Measurements from ENCODE around the gene ZNF768. TPM values are rescaled to one million over a fixed set of nuclear protein-coding genes. Genes with fewer than 3 reads are reported as not detected.

Gene ZNF768
- total and polyA plus RNA-seq, 2 donors from 2014 or later, result 36.2 to 46.9 TPM

- TF ChIP-seq, protein P1, sequence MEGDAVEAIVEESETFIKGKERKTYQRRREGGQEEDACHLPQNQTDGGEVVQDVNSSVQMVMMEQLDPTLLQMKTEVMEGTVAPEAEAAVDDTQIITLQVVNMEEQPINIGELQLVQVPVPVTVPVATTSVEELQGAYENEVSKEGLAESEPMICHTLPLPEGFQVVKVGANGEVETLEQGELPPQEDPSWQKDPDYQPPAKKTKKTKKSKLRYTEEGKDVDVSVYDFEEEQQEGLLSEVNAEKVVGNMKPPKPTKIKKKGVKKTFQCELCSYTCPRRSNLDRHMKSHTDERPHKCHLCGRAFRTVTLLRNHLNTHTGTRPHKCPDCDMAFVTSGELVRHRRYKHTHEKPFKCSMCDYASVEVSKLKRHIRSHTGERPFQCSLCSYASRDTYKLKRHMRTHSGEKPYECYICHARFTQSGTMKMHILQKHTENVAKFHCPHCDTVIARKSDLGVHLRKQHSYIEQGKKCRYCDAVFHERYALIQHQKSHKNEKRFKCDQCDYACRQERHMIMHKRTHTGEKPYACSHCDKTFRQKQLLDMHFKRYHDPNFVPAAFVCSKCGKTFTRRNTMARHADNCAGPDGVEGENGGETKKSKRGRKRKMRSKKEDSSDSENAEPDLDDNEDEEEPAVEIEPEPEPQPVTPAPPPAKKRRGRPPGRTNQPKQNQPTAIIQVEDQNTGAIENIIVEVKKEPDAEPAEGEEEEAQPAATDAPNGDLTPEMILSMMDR (IDR thresholded peaks at IDR 0.05; ENCODE audit: borderline replicate concordance, extremely low read depth, insufficient read depth), result no peak
- H3K27ac ChIP-seq (ENCODE audit: low read depth in 2 of 2, low read length in 2 of 2), result peak overlapping the region; percentile 98 to 99
- peaks cover 0 to 6% (median 2%) of the 10 kb centered on the region in 3 donors for H3K36me3 ChIP-seq (ENCODE audit: control insufficient read depth in 2 of 3, insufficient read depth in 3 of 3, low read length in 3 of 3)
- peak overlapping the region; percentile 85 to 99 (median 91) for H3K4me3 ChIP-seq (ENCODE audit: low read length in 3 of 3)
- no peaks in the 10 kb centered on the region for H3K27me3 ChIP-seq (ENCODE audit: control insufficient read depth, insufficient read depth, low read length)
- intact Hi-C loops (cut with DNase I), result no loop called here
- H3K9ac ChIP-seq (ENCODE audit: low read length in 3 of 3), result peak overlapping the region; percentile 89 to 97 (median 95)
- FAIRE-seq (no peak), DNase-seq (peak in 1 of 5 donors; percentile 54)
- H3K4me1 ChIP-seq (ENCODE audit: control insufficient read depth in 2 of 3, insufficient read depth in 2 of 3, low read depth in 1 of 3, low read length in 3 of 3), result peaks cover 0 to 11% (median 6%) of the 10 kb centered on the region in 3 donors
- H3K9me3 ChIP-seq (ENCODE audit: control insufficient read depth in 2 of 3, insufficient read depth in 1 of 3, low read length in 3 of 3), result no peaks in the 10 kb centered on the region
Measured at GRCh38 chr16:30535106-30535776, 8.9 kb upstream of the ZNF768 start.

DNA sequence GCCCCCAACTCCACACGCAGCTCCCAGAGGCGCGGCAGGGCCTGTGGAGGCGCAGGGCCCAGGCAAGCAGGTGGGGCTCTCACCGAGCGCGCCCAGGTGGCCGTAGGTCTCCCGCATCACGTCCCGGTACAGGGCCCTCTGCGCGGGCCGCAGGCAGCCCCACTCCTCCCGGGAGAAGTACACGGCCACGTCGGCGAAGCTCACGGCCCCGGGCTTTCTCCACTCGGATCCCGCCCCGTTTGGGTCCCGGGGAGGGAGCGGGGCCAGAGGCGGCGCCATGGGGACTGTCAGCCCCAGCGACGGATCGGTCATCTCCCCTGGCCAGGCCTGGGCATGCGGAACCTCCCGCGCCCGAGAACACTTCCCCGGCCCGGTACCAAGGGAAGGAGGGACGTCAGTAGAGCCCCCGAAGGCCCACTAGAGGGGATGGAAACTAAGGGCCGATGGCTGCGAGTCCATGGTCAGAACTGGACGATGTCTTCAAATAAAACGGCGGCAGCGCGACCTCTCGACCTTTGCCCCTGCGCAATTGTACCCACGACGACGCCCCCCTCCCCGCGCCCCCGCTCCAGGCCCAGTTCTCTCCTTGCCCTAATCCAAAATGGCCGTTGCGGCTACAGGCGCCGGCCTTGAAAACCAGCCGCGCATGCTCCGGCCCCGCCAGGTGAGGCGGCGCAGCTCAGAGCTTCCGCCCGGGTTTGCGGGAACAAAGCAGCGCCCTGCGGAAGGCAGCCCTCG, 8.2 kb upstream of the ZNF768 start, which contains the start of gene ZNF747:
ZNF747 (minus strand) TSS at position 491 of the 738 bp plus-strand sequence; CDS start at position 312, 179 bp downstream.
- TF ChIP-seq, protein P1 (IDR thresholded peaks at IDR 0.05; ENCODE audit: borderline replicate concordance, extremely low read depth, insufficient read depth), result no peak
- Histone ChIP-seq H3K9ac (ENCODE audit: low read length in 3 of 3) (peak within 1 kb of the TSS; percentile 89 to 98 (median 95)), H3K9me3 (ENCODE audit: control insufficient read depth in 2 of 3, insufficient read depth in 1 of 3, low read length in 3 of 3) (no peaks in the 10 kb centered on the region), H3K27me3 (ENCODE audit: control insufficient read depth, insufficient read depth, low read length) (no peaks in the 10 kb centered on the region), H3K36me3 (ENCODE audit: control insufficient read depth in 2 of 3, insufficient read depth in 3 of 3, low read length in 3 of 3) (peaks cover 0 to 6% (median 2%) of the 10 kb centered on the region in 3 donors), H3K4me1 (ENCODE audit: control insufficient read depth in 2 of 3, insufficient read depth in 2 of 3, low read depth in 1 of 3, low read length in 3 of 3) (peaks cover 0 to 11% (median 6%) of the 10 kb centered on the region in 3 donors), H3K4me3 (ENCODE audit: low read length in 3 of 3) (peak within 1 kb of the TSS; percentile 85 to 99 (median 91)), H3K27ac (ENCODE audit: low read depth in 2 of 2, low read length in 2 of 2) (peak within 1 kb of the TSS; percentile 98 to 99)
- intact Hi-C loops (cut with DNase I), result no loop called here
- no peak for FAIRE-seq
- DNase-seq, result peak; percentile 94 to 98 (median 97)

- DNase-seq (peak in 4 of 5 donors; percentile 25 to 61 (median 44)), FAIRE-seq (no peak)
- Histone ChIP-seq H3K4me3 (ENCODE audit: low read length in 3 of 3) (peak overlapping the region; percentile 85 to 91 (median 88)), H3K9me3 (ENCODE audit: control insufficient read depth in 2 of 3, insufficient read depth in 1 of 3, low read length in 3 of 3) (no peaks in the 10 kb centered on the region), H3K36me3 (ENCODE audit: control insufficient read depth in 2 of 3, insufficient read depth in 3 of 3, low read length in 3 of 3) (peaks cover 0 to 6% (median 2%) of the 10 kb centered on the region in 3 donors), H3K27me3 (ENCODE audit: control insufficient read depth, insufficient read depth, low read length) (no peaks in the 10 kb centered on the region), H3K27ac (ENCODE audit: low read depth in 2 of 2, low read length in 2 of 2) (peak overlapping the region; percentile 98 to 99), H3K4me1 (ENCODE audit: control insufficient read depth in 2 of 3, insufficient read depth in 2 of 3, low read depth in 1 of 3, low read length in 3 of 3) (peaks cover 0 to 11% (median 7%) of the 10 kb centered on the region in 3 donors), H3K9ac (ENCODE audit: low read length in 3 of 3) (peak overlapping the region; percentile 36 to 98 (median 89))
- TF ChIP-seq, protein P1 (IDR thresholded peaks at IDR 0.05; ENCODE audit: borderline replicate concordance, extremely low read depth, insufficient read depth), result no peak
- intact Hi-C loops (cut with DNase I), result no loop called here
Measured at GRCh38 chr16:30533748-30534367, 7.5 kb upstream of the ZNF768 start.
